ENCODE results near the gene TAS1R3.

The TAS1R3 gene

DNA sequence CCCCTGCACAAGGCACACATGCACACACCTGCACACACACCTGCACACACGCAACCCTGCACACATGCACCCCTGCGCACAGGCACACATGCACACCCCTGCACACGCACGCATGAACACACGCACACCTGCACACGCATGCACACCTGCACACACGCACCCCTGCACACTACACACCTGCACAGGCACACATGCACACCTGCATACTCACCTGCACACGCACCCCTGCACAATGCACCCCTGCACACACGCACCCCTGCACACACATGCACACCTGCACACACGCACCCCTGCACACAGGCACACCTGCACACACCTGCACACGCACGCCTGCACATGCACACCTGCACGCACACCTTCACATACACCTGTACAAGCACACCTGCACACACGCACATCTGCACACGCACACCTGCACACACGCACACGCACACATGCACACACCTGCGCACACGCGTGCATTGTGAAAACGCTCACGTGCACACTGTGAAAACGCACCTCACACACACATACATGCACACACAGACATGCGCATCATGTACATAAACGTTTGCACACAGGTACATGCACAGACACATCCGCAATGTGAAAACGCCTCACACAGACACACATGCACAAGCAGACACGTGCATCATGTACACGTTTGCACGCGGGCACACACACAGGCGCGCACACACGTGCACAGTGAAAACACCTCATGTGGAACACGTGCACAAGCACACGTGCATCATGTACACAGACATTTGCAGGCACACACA is 9.9 kb downstream of the TAS1R3 start:
- DNase-seq: no peak

DNA sequence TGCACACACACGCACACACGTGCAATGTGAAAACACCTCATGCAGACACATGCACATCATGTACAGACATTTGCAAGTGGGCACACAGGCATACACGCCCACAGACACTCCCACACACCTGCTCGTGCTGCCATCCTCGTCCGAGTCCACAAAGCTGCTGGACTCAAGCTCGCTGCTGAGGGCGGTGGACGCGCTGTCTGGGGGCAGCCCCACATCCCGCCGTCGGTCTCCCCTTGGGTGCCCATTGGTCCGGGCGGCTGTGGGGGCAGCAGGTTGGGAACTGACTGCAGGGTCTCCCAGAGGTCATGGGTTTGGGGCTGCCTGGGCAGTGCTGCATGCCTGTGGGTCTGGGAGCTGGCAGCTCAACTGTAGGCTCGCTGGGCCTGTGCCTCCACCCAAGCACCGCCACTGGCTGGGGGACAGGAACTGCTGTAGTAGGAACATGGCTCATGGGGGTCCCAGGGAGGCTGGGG is 10.5 kb downstream of the TAS1R3 start:
- no peak for DNase-seq

DNA sequence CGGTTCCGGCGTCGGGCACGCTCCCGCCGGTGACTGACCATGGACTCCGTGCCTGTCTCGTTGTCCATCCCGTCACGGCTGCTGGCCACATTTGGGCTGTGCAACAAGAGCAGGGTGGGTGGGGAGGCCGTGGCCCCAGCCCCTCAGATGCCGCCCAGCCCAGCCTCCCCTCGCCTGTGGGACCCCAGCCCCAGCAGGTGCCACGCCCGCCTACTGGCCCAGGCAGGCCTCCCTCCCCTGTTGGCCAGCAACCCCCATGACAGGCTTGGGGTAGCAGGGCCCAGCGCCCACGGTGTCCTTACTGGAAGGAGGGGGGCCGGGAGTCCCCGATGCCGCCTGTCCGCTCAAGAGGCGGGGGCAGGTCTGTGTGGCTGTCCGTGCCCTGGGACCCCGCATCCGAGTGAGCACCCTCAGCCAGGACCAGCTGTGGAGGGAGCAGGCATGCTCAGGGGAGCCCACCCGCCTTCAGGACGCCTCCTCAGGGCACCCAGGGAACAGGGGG is 11.0 kb downstream of the TAS1R3 start:
- DNase-seq: no peak

DNA sequence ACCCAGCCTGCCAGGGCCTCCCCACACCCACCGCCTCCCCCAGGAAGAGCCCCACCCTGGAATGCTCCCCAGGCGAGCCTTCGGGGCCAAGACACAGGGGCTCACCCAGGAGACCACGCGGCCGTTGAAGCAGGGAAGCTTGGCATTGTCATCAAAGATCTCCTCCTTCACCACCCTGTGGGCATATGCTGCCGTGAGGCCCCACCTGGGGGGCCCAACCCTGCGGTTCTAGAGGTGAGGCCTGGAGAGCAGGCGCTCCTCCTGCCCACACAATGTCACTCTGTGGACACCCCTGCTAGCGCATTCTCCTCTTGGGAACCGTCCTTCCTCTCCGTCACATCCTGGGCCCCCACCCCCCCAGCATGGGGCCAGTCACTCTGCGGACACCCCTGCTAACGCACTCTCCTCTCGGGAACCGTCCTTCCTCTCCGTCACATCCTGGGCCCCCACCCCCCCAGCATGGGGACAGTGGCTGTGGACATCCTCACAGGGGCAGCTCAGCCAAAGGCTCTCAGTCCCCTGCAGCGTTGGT is 11.6 kb downstream of the TAS1R3 start:
- no peak for DNase-seq

DNA sequence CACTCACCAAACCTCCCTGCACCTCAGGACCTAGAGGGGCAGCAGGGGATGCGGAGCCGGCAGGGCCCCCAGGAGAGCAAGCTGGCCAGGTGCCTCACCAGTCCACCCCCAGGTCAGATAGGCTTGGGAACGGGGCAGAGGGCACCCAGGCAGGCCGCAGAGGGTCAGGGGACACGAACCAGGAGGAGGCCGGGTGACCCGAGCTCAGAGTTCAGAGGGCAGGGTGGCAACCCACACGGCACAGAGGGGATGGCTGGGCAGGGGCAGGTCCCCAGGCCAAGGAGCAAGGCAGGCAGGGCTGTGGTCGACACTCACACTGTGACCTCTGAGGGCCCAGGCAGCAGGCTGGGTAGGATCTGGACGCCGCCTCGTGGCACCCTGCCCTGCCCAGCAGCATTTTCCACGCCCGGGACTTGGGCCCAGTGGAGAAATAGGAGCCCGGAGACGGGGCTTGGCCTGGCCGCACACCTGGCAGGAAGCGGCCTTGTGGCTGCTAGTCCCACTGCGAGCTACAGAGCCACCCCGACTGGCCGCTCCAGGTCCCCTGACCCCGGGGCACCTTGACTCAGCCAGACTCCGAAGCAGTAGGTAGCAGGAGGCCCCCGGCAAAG is 12.8 kb downstream of the TAS1R3 start:
- DNase-seq: no peak

DNA sequence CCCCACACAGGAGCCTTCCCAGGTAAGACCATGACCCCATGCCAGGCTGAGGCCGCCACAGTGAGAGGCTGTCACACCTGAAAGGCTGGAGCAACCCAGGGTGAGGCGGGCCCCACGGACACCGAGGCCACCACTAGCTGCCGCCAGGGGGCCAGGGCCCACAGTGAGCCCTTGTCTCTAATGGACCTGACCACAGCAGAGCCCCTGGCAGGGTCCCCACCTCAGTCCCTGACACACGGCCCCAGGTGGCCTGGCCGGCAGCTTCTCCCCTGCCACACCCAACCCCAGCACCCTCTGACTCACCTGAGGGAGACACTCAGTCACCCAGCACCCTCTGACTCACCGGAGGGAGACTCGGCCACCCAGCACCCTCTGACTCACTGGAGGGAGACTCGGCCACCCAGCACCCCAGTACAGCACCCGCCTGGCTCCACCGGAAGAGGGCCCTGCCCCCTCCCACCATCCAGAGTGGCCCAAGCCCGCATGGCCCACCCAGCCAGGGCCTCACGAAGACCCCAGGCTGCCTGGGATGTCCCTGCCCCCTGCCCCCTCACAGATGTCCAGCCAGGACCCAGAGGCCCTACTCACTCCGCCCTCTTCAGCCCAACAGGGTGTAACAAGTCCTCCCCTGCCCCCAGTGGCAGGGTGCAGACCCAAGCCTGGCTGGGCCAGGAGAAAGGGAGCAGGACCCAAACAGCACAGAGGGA is 13.7 kb downstream of the TAS1R3 start:
- DNase-seq: no peak

DNA sequence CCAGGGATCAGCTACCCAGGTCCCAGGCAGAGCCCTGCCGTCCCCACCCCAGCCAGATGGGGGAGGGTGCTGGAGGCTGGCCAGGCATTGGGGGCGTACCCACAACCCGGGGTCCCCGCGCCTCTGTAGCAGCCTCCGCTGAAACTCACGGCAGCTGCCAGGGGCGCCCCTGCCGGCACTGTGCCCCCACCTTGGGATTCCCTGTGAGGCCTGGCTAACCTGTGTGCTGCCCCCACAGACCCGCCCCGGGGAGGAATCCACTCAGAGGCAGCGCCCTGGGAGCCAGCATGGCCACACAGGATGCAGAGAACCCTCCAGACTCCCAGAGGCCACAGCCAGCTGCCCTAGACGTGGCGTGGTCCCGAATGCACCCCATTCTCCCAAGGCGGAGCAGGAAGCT is 14.3 kb downstream of the TAS1R3 start:
- no peak for DNase-seq

DNA sequence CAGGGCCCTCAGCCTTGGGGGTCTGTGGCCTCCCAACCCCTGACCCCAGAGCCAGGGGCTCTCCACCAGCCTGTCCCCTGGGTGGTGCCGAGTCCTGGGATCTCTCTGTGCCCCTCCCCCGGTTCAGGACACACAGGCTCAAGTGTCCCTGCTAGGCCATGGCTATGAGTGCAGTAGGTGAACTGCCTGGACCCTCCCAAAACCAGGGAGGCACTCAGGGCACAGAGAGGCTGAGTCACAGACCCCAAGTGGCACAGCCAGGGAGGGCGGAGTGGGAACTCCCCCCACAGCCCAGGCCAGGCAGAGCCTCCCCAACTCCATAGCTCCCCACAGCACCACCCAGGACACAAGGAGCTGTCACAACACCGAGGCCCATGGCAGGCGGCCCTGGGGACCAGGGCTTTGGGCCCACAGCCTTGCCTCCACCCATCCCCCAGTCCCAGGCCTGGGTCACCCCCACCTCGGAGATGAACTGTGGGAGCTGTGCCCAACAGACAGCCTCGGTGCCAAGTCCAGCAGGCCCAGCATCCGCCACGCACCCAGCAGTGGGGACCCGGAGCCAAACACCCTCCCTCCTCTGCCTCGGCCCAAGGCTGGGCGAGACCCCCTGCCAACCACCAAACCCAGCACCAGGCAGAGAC is 14.9 kb downstream of the TAS1R3 start:
- DNase-seq: no peak

DNA sequence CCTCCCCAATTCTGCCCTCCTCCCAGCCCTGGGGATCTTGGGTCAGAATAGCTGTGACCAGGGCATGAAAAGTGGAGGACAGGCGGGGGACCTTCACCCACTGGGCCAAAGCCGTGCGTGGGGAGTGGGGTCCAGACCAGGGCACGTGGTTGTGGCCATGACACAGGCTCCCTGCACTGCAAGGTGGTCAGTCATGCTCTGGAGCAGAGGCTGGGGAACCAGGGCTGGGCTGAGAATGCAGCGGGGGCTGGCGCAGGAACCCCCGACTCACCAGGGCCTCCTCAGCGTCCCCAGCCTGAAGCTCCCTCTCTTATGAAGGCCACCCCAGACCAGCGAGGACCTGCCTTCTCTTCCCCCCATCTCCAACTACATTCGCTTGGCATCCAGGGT is 15.4 kb downstream of the TAS1R3 start:
- DNase-seq: no peak

DNA sequence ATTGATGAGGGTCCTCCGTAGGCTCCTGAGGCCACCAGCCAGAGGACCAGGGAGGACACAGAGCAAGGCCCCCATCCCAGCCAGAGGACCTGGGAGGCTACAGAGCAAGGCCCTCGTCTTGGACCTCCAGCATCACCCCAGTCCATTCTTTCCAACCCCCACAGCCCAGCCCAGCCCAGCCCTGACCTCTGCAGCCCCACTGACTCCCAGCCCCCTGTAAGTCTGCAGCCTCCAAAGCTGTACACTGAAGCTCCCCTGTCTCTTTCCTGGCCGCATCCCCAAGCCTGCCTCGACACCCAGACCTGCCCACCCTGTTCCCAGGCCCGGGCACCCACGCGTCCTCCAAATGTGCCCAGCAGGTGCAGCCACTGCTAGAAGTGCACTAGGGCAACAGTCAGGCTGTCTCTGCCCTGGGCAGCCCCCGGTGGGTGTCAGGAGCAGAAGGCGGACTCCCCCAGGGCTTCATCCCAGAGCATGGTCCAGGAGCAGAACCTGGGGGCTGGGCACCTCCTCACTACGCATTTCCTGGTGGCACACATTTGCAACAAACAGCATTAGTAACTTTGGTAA is 16.0 kb downstream of the TAS1R3 start:
- DNase-seq: no peak

DNA sequence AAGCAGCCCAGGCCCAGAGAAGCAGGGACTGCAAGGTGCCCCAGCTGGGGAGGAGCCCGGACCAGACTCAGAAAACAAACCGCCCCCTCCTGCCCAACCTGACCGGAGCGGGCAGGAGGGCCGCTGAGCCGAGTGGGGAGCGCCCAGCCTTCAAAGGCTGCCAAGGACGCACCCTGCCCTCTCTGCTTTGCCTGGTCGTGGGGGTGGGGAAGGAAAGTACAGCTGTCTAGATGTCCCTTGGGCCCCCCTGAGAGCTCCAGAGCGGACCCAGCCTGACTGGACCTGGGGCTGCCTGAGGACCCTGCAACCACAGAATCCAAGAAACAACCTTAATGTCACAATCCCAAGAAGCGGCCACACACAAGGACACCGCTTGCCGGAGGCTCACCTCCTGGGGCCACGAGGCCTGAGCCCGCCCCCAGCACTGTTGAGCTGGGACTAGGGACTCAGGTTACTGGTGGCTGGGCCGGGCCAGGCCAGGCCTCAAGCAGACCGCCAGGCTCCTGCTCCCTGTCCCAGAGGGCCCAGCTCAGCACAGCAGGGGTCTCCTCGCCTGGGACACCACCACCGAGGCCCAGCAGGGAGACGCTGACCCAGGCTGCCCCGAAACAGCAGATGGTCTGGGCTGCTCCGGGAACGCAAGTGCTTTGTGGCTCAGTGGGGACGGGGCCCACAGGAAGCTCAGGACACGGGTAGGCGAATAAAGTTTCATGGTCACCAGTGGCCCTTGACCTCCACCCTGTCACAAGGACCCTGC is 16.8 kb downstream of the TAS1R3 start:
- no peak for DNase-seq

DNA sequence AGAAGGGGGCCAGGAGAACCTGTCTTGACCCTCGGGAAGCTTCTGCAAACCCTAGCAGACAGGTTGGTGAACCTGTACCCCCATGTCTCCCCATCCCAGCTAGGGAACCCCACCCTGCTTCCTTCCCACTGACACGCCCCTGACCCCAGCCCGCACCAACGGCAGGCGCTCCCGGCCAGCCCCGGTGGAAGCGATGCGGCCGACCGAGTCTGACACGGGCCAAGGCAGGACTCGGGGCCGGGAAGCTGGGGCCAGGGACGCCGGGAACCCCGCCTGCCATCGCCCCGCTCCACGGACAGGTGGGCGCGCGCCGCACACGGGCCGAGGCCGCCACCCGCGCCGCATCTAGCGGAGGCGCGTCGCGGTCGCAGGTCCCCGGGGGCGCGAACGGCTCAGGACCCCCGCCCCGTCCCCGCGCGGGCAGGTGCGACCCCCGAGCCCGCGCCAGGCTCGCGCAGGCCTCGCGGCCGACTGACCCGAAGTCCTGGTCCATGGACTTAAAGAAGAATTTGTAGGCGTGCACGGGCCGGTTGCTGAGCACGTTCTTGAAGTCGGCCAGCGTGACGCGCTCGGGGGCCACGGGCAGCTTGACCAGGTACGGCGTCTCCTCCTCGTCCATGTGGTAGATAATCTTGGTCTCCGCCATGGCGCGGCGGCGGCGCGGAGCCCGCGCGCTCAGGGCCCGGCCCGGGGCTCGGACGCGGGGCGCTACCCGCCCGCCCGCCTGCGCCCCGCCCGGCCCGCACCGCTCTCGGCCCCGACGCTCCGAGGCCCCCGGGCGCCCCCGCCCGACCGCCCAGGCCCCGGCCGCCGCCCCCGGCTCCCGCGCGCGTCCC is 17.6 kb downstream of the TAS1R3 start:
- no peak for DNase-seq

DNA sequence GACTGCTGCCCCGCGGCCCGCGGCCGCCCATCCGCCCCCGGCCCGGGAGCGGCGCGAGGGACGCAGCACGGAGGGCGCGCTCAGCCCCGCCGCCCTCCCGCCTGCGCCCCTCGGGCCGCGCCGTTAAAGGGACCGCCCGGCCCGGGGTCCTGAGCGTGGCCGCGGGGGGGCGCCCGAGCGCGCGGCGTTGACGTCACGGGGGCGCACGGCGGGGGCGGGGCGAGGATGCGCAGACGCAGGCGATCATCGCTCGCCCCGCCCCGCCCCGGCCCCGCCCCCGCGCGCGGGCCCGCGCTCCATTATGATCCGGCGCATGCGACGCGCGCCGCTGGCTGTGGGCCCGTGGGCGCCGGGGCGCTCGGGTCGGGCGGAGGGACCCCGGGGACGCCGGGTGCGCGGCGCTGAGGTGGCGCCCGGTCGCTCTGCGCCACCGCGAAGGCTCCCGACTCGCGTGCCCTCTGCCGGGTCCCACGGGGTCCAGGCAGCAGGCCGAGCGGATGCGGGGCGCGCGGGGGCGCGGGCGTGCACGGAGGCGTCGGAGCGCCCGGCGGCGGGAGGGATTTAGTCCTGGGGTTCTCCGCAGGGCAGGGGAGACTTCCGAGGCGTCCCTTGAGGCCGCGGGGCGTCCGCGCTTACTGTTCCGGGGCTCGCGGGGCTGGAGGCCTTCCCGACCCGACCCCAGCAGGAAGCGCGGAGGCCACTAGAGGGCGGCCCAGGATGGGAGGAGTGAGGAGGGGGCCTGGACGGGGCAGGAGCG is 18.4 kb downstream of the TAS1R3 start, which contains the start of gene DVL1:
TSS of gene DVL1 (minus strand) at position 163 of the 757 bp plus-strand sequence. CDS start 353 bp downstream, outside the sequence.
- peak; percentile 65 for DNase-seq

DNA sequence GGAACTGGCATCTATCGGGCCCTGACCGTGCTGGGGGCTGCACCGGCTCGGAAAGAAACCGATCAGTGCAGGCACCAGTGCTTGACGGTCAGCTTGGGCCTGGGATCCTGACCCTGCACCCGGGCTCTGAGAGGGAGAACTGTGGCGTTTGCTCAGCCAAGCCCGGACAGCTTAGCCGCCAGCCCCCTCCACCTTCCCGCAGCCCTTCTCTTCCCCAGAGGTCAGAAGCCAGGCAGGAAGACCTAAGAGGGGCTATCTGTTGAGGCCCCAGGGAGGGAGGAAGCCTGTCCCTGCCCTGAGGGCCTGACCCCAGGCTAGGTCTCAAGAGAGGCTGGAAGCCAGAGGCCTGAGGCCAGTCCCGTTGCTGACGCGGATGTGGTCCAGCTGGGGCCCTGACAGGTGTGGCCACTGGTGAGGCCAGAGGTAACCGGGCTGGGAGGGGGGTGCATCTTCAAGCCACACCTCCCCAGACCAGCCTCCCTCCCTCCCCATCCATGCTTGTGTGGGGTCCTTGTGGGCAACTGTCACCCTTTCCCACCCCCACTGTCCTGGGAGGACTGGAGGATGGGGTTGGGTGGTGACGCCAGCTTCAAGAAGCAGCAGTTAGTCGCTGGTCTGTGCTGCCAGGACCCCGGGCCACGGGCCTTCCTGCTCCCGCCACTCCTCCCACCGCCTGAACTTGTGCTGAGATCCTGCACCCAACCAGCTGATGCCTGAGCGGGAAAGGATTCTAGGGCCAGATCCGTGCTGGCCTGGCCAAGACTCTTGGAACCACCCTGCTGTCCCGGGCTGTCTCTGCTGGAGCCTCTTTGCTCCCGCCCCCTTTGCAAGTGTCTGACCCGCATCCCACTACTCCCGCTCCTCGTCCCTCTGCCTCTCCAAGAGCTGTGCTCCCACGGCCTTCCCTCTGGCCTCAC is 20.7 kb downstream of the TAS1R3 start:
- DNase-seq: no peak

DNA sequence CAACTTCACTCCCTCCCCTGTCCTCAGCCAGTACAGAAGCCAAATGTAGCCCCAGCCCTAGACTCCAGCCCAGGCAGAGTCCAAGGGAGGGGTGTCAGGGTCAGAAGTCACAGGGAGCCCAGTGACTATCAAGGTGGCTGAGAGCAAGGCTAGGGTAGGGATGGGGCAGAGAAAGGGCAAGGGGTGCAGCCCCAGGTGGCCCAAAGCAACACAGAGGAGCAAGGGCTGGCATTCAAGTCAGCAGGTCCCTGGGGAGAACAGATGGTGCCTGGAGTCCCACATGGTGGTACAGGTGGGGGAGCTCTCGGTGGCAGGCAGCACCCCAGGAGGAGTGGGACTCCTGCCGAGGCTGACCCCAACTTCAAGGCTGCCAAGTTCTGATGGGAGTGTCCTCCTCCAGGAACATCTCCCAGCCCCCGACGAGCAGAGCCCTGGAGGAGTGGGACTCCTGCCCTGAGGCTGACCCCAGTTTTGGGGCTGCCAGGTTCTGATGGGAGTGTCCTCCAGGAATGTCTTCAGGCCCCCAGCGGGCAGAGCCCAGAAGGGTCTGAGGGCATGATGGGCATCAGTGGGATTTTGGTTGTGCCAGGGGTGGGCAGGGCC is 21.8 kb downstream of the TAS1R3 start:
- DNase-seq: no peak

DNA sequence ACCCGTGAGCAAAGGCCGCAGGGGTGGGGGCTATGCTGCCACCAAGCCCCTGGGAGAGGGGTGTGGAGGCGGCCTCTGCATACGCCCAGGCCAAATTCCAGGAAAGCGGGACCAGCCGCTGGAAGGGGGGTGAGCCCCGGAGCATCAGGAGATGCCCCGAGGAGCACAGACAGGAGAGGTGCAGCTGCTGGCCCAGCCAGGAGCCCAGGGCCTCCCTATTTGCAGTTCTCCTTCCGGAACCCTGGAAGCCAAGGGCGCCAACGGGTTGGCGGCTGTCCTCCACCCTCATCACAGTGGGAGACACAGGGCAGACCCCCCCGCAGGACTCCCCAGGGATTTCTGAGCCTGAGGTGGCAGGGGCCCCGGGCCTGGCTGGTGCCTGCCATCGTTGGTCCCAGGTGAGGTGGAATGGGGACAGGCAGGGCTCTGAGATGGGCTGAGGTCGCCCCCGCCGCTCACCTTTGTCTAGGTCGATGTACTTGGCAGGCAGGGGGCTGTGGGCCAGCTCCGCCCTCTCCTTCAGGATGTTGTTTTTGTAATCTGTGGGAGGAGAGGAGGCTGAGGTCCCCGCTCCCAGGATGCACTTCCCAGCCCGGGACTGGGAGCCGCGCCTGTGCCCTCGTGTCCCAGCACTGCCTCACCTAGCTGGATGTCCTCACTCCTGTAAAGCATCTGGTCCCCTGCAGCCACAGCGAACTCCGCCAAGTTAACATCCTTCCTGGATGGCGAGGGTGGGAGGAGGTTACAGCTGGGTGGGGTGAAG is 22.5 kb downstream of the TAS1R3 start:
- no peak for DNase-seq
